ENCODE data around the gene PDLIM1.

DNA sequence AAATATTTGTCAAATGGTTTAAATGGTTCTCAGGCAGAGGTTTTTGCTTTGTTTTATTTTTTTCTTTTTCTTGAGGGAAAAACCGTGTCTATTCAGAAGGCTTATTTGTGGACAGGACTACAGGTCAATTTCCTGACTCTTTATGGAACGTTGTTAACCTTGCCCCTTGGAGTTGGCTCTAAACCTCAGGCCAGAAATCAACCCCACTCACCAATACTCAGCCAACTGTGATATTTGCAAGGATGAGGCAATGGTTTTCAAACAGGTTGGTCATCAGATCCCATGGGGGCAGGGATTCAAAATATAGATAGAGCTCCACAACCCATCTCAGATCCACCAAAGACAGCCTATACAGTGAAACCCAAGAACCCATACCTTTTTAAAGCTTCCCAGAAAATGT, 10.2 kb downstream of the PDLIM1 start:
- no peak for TF ChIP-seq EZH2 (IDR thresholded peaks at IDR 0.05)
- TF ChIP-seq POLR2AphosphoS5 (IDR thresholded peaks at IDR 0.05; ENCODE audit: borderline replicate concordance, low read depth, low read length): no peak
